ENCODE measurements around the gene ATP5IF1. TPM values are rescaled to one million over a fixed set of nuclear protein-coding genes. Genes with fewer than 3 reads are reported as not detected.
A peak's percentile ranks its signal among the peaks of the same experiment; 100 is the strongest.

The ATP5IF1 gene
- 100 to 1,000 TPM in 1 of 2 donors, 10 to 100 TPM in 1; 97.5 to 150 TPM for total RNA-seq
- 100 to 1,000 TPM; 127 to 159 (median 146) TPM for polyA plus RNA-seq (ENCODE audit: insufficient read length in 6 of 6)
- long read RNA-seq, donor 1, transcript ATP5IF1-201 (3 exons, 494 nt) = major isoform, 160 of 252 reads
- long read RNA-seq, donor 1, transcript ATP5IF1-202 (2 exons, 1,855 nt) = minor isoform, 40 of 252 reads
- long read RNA-seq, donor 1, transcript ATP5IF1-204 (3 exons, 599 nt) = minor isoform, 8 of 252 reads
- long read RNA-seq, donor 1, partial matches to known transcripts = 44 of 252 reads
- long read RNA-seq, donor 1, other reads (novel, unspliced or antisense) = 0 of 252 reads
- long read RNA-seq, donor 2, transcript ATP5IF1-201 (3 exons, 494 nt) = major isoform, 170 of 205 reads
- long read RNA-seq, donor 2, transcript ATP5IF1-202 (2 exons, 1,855 nt) = minor isoform, 21 of 205 reads
- long read RNA-seq, donor 2, partial matches to known transcripts = 13 of 205 reads
- long read RNA-seq, donor 2, other reads (novel, unspliced or antisense) = 0 of 205 reads
- long read RNA-seq, donor 3, transcript ATP5IF1-201 (3 exons, 494 nt) = major isoform, 123 of 146 reads
- long read RNA-seq, donor 3, transcript ATP5IF1-202 (2 exons, 1,855 nt) = minor isoform, 17 of 146 reads
- long read RNA-seq, donor 3, partial matches to known transcripts = 6 of 146 reads
- long read RNA-seq, donor 3, other reads (novel, unspliced or antisense) = 0 of 146 reads
- long read RNA-seq, donor 4, transcript ATP5IF1-204 (3 exons, 599 nt) = minor isoform, 9 of 201 reads
- long read RNA-seq, donor 4, transcript ATP5IF1-201 (3 exons, 494 nt) = major isoform, 179 of 201 reads
- long read RNA-seq, donor 4, partial matches to known transcripts = 1 of 201 reads
- long read RNA-seq, donor 4, other reads (novel, unspliced or antisense) = 9 of 201 reads
- long read RNA-seq, donor 5, transcript ATP5IF1-201 (3 exons, 494 nt) = major isoform, 141 of 176 reads
- long read RNA-seq, donor 5, transcript ATP5IF1-202 (2 exons, 1,855 nt) = minor isoform, 25 of 176 reads
- long read RNA-seq, donor 5, partial matches to known transcripts = 6 of 176 reads
- long read RNA-seq, donor 5, other reads (novel, unspliced or antisense) = 0 of 176 reads
- long read RNA-seq, donor 6, transcript ATP5IF1-201 (3 exons, 494 nt) = major isoform, 143 of 167 reads
- long read RNA-seq, donor 6, transcript ATP5IF1-202 (2 exons, 1,855 nt) = minor isoform, 11 of 167 reads
- long read RNA-seq, donor 6, partial matches to known transcripts = 10 of 167 reads
- long read RNA-seq, donor 6, other reads (novel, unspliced or antisense) = 0 of 167 reads
- long read RNA-seq, donor 7, transcript ATP5IF1-202 (2 exons, 1,855 nt) = minor isoform, 13 of 71 reads
- long read RNA-seq, donor 7, transcript ATP5IF1-201 (3 exons, 494 nt) = major isoform, 56 of 71 reads
- long read RNA-seq, donor 7, partial matches to known transcripts = 0 of 71 reads
- long read RNA-seq, donor 7, other reads (novel, unspliced or antisense) = 0 of 71 reads
- long read RNA-seq, donor 8, transcript ATP5IF1-201 (3 exons, 494 nt) = major isoform, 66 of 88 reads
- long read RNA-seq, donor 8, transcript ATP5IF1-202 (2 exons, 1,855 nt) = minor isoform, 17 of 88 reads
- long read RNA-seq, donor 8, transcript ATP5IF1-204 (3 exons, 599 nt) = minor isoform, 5 of 88 reads
- long read RNA-seq, donor 8, partial matches to known transcripts = 0 of 88 reads
- long read RNA-seq, donor 8, other reads (novel, unspliced or antisense) = 0 of 88 reads
- long read RNA-seq, donor 9, partial matches to known transcripts = 0 of 2 reads
- long read RNA-seq, donor 9, other reads (novel, unspliced or antisense) = 0 of 2 reads
- long read RNA-seq, donor 10, transcript ATP5IF1-202 (2 exons, 1,855 nt) = minor isoform, 7 of 91 reads
- long read RNA-seq, donor 10, transcript ATP5IF1-201 (3 exons, 494 nt) = major isoform, 80 of 91 reads
- long read RNA-seq, donor 10, partial matches to known transcripts = 0 of 91 reads
- long read RNA-seq, donor 10, other reads (novel, unspliced or antisense) = 3 of 91 reads
- long read RNA-seq, donor 11, transcript ATP5IF1-202 (2 exons, 1,855 nt) = minor isoform, 30 of 332 reads
- long read RNA-seq, donor 11, transcript ATP5IF1-201 (3 exons, 494 nt) = major isoform, 280 of 332 reads
- long read RNA-seq, donor 11, transcript ATP5IF1-204 (3 exons, 599 nt) = minor isoform, 11 of 332 reads
- long read RNA-seq, donor 11, partial matches to known transcripts = 11 of 332 reads
- long read RNA-seq, donor 11, other reads (novel, unspliced or antisense) = 0 of 332 reads
- long read RNA-seq, donor 12, transcript ATP5IF1-202 (2 exons, 1,855 nt) = minor isoform, 9 of 91 reads
- long read RNA-seq, donor 12, transcript ATP5IF1-201 (3 exons, 494 nt) = major isoform, 78 of 91 reads
- long read RNA-seq, donor 12, partial matches to known transcripts = 0 of 91 reads
- long read RNA-seq, donor 12, other reads (novel, unspliced or antisense) = 0 of 91 reads

- peak within 1 kb of the TSS; percentile 89 to 94 for H3K27ac ChIP-seq
- ATAC-seq (peak; percentile 96), DNase-seq (peak; percentile 94 to 98 (median 98))
- intact Hi-C loops (cut with DNase I) = no loop called here
- H3K36me3 ChIP-seq = no peaks in the 10 kb centered on the region
- no peaks in the 10 kb centered on the region for H3K9me3 ChIP-seq
- H3K4me1 ChIP-seq = peaks cover 6 to 46% of the 10 kb centered on the region in 2 donors
- no peak for TF ChIP-seq CTCF (IDR thresholded peaks at IDR 0.05)
- H3K4me3 ChIP-seq = peak within 1 kb of the TSS; percentile 92 to 95
- H3K27me3 ChIP-seq = no peaks in the 10 kb centered on the region
These were observed at the start of gene ATP5IF1 for GRCh38 chr1:28235755-28236655. Gene ATP5IF1, plus strand, starts transcription at chr1:28236124. Its CDS starts 60 bp downstream, at chr1:28236184.

GRCh38 chr1:28190337-28190979 is 45.5 kb upstream of the ATP5IF1 start:
- intact Hi-C loops (cut with DNase I) = no loop called here
- Histone ChIP-seq H3K36me3 (no peaks in the 10 kb centered on the region), H3K27ac (peak overlapping the region in 1 of 2 donors; percentile 66), H3K9me3 (no peaks in the 10 kb centered on the region), H3K4me1 (peaks cover 0 to 10% of the 10 kb centered on the region in 2 donors), H3K27me3 (no peaks in the 10 kb centered on the region), H3K4me3 (no peak overlapping the region)
- TF ChIP-seq CTCF (IDR thresholded peaks at IDR 0.05) = no peak
- ATAC-seq (no peak), DNase-seq (no peak)

GRCh38 chr1:28190996-28191645 is 44.8 kb upstream of the ATP5IF1 start:
- H3K27ac ChIP-seq = peak overlapping the region in 1 of 2 donors; percentile 66
- TF ChIP-seq CTCF (IDR thresholded peaks at IDR 0.05) = no peak
- no peak for ATAC-seq

More at GRCh38 chr1:28190996-28191645, 44.8 kb upstream of the ATP5IF1 start:
- intact Hi-C loops (cut with DNase I) = no loop called here
- Histone ChIP-seq H3K27me3 (no peaks in the 10 kb centered on the region), H3K4me1 (peaks cover 0 to 10% of the 10 kb centered on the region in 2 donors), H3K4me3 (no peak overlapping the region), H3K9me3 (no peaks in the 10 kb centered on the region), H3K36me3 (no peaks in the 10 kb centered on the region)
- no peak for DNase-seq
